Stimulated activated CD8-positive, alpha-beta memory T cell treated with anti-CD3 and anti-CD28 coated beads, Interleukin-4, amount 100 ng/mL, for 48 hours (primary cell): ENCODE measurements around the gene GSG1L.
"Not testable (repeated sequence)": the region's sequence is repeated elsewhere in the genome, so short reads cannot be mapped to it uniquely, and the experiment has no call there.

Source experiments
- DNase-seq: peaks from one replicate; pipeline ENCODE4 v3.0.0-alpha.2; 2020

GSG1L gene

DNA sequence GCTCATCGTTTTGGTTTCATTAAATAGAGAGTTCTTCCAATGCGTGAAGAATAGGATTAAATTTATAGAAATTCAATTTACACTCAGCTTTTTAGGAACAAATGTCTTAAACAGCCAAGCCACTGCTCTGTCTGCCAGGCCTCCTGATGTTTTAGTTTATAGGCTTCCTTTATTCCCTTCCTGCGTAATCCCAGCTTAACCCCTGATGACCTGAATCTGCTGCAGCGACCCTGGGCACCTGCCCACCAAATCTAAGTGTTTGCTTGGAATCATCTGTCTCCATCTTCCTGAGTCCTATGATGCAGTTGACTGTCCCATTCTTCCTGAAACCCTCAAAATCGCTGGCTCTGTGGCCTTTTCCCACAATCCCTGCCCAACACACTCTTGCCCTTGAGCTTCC, 179.9 kb downstream of the GSG1L start:
- DNase-seq: no peak

DNA sequence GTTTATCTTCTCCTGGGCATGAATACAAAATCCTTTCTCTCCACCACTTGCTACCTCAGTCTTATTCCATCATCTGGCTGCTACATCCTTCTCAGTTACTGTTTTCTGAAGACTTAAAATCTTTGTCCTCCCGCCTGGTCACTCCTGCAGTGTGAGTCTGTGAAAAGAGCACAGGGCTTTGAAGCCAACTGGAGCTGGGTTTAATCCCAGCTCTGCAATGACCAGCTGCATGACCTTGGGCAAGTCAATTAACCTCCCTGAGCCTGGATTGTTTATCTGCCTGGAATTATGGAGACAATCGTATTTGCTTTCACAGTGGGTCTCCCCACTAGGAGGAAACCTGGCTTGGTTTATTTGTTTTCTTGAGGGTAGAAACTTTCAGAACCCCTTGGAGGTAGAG, 183.2 kb downstream of the GSG1L start:
- DNase-seq: no peak

DNA sequence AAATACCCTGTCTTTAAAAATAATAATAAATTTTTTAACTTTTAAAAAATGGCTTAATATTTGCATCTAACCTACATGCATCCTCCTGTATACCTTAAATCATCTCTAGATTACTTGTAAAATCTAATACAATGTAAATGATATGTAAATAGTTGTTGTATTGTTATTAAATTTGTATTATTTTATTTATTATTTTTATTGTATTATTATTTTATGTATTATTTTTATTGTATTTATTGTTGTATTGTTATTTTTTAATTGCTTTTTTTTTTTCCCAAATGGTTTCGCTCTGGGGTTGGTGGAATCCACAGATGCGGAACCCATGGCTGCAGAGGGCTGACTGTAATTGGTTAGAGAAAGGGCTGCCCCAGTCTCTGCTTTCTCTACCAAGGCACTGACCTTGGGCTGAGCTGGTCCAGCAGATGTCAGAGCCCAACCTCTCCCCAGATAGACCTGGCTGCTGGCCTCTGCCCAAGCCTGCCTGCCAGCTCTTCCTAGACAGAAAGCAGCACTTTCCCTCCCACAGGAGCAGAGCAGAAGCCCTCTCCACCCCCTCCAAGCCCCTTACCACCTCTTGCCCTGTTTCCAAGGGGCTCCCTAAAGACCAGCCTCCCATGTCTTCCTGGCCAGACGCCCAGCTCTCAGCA, 183.8 kb downstream of the GSG1L start:
- DNase-seq: no peak

DNA sequence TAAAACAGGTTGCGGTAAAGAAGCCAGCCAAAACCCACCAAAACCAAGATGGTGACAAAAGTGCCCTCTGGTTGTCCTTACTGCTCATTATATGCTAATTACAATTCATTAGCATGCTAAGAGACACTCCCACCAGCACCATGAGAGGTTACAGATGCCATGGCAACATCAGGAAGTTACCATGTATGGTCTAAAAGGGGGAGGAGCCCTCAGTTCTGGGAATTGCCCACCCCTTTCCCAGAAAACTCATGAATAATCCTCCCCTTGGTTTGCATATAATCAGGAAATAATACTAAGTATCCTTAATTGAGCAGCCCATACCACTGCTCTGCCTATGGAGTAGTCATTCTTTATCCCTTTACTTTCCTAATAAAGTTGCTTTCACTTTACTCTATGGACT, 190.9 kb downstream of the GSG1L start:
- not testable (repeated sequence) for DNase-seq

DNA sequence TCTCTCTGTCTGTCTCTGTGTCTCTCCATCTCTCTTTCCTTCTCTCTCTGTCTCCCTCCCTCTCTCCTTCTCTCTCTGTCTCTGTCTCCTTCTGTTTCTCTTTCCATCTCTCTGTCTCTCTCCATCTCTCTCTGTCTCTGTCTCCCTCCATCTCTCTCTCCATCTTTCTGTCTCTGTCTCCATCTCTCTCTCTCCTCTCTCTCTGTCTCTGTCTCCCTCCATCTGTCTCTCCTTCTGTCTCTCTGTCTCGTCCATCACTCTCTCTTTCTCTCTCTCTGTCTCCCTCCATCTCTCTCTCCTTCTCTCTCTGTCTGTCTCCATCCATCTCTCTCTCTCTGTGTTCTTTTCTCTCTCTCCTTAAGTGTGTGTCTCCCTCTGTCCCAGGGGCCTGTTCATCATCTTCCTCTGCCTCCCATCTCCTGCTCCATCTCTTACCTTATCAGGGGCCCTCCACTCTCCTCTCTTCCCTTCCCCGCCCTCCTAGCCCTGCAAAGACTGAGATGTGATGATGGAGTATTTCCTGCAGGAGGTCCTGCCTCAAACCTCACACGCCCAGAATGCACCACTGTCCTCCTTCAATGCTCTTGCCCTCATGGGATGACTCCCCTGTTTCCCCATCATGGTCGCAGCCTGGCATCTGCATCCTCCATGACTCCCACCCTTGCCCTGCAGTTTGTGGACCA, 193.3 kb downstream of the GSG1L start:
- no peak for DNase-seq

DNA sequence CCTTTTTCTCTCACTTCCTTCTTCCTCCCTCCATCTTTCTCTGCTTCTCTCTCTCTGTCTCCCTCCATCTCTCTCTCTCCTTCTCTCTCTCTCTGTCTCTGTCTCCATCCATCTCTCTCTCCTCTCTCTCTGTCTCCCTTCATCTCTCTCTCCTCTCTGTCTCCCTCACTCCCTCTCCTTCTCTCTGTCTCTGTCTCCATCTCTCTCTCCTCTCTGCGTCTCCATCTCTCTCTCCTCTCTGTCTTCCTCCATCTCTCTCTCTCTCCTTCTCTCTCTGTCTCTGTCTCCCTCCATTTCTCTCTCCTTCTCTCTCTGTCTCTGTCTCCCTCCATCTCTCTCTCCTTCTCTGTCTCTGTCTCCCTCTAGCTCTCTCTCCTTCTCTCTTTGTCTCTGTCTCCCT, 194.1 kb downstream of the GSG1L start:
- DNase-seq: no peak

DNA sequence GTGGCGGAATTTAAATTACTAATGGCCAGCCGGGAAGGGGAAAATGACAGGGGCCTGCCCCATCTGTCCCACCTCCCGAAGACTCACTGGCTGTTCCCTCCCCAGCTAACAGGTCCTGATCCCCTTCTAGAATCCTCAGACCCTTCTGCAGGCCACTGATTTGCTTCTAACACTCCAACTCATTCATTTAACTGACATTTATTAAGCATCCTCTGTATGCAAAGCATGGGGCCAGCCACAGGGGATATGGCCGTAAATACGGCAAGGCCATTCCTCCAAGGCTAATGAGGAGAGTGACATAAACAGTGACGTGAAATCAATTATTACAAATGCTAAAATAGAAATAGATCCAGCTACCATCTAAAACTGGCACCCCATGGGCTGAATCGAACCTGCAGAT, 195.3 kb downstream of the GSG1L start:
- DNase-seq: no peak

DNA sequence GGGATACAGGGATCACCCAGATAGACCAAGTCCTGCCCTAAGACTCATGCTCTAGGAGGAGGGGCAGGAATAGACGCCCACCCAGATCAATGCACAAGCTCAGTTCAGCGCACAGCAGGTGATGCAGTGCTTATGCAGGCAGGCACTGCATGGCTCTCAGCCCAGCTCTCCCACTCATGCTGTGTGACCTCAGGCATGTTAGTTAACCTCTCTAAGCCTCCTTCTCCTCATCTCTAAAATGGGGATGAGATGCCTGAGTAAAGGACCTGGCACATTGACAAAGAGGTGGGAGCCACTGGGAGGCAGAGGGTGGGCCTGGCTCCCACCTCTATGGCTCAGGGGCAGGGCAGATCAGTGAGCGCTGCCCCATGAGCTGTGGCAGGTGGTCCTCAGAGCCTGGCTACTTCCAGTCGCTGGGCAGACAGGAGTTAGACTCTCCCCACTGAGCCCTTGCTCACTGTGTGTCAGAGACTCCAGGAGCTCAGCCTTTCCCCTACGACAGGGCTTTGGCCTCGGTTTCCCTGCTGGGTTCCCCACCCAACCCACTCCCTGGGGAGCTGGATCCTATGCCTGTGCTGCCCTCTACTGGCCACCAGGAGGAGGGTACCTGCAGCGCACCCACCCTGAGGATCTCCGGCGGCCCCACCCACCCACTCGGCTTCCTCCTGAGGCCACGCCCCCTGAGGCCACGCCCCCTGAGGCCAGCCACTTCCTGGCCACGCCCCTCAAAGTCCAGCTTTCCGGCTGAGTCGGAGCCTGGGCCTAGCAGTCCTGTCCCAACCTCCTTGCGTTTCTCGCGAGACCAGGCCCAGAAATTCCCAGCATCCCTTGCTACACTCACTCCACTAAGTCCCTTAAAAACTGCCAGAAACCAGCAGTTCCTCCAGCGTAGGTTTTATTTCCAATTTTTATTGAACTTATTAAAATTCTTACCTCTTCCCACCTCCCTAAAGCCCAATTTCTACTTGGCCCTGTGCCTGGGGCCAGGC, 196.1 kb downstream of the GSG1L start:
- peak; percentile 90 for DNase-seq

DNA sequence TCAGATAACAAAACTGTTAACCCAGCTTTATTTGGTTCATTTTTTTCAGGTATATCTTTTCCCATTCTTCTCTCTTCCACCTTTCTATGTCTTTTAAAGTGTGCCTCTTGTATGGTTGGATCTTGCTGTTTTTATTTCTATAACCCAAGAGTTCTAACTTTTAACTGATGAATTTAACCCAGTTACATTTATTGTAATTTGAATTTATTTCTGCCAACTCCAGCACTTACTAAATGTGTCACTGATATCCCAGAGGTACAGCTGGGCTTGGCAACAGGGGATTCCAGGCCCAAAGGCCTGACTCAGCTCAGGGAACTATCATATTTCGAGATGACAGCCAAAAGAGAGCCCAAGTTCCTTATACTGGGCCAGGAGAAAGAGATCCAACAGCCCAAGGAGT, 200.1 kb downstream of the GSG1L start:
- DNase-seq: no peak

DNA sequence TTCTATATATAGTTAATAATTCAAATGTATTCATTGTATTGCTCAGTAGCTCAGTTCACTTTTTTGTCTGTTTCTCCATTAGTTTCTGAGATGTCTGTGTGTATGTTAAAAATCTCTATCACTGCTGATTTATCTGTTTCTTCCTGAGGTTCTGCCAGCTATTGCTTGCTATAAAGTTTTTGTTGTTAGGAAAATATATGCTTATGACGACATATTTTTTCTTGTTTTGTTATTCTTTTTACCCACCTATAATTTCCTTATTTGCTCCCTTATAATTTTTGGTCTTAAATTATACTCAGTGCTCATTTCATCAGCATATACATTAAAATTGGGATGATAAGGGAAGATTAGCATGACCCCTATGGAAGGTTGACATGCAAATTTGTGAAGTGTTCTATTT, 200.6 kb downstream of the GSG1L start:
- no peak for DNase-seq

DNA sequence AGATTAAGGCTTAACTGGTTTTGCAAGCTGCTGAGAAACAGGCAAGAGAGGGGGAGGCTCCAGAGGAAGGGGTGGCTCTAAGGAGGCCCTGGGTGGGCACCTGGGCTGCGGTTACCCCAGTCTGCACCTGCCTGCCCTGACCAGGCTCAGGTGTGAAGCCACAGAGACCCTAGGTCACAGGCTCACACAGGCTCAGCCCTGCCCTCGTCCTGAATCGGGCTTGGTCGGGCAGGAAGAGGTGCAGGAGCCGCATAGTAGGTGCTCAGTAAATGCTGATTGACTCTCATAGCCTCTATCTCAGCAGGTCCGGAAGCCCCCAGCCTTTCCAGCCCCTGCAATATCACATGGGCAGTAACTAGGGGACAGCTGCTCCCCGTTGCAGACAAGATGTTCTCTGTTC, 203.4 kb downstream of the GSG1L start:
- no peak for DNase-seq

DNA sequence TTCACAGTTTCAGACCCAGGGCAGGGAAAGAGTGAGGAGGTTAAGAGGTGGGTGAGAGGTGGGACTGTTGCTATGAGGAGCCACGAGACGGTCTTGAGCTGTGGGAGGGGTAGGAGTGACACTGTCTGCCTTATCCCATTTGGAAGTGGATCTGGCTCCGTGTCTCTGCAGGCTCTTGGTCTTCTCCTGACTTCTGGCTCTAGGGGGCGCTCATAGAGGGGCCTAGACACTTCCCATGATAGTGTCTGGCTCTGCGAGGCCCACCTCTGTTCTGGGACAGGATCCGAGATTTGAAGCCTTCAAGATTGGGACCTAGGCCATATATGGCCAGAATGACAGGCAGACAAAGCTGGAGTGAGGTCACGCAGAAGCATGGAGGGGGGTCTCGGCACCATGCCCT, 204.5 kb downstream of the GSG1L start:
- DNase-seq: no peak

DNA sequence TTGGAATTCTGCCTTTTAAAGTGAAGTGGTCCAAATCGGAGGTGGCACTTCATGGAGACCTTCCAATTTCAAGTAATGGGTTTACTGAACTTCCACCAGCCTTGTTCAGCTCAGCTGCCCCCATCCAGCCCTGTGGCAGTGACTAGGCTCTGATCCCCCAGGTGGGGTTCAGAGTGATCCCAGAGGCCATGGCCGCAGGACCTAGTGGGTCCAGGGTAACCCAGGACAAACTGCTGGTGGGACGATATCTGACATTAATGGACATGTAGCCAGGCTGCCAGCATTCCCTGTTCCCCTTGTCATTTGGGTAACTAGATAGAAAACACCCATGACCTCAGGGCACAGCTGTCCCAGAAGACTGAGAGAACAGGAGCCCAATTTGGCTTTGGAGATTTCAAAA, 209.9 kb downstream of the GSG1L start:
- no peak for DNase-seq

DNA sequence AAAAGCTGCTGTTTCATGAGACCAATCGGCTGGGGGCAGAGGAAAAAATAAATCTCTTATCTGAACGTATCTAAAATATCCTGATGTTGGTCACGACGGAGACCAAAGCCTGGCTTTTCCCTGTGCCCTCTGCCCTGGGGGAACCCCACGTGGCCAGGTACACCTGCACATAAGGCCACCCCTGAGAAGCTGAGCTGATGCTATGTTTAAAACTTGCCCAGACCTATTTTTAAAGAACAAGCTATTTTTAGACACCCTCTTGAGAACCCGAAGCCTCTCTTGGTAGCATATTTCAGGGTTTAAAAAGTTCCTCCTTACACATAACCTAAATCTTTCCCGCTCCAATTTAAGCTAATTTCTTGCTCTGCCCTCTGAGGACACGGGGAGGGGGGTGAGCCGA, 210.4 kb downstream of the GSG1L start:
- DNase-seq: no peak

DNA sequence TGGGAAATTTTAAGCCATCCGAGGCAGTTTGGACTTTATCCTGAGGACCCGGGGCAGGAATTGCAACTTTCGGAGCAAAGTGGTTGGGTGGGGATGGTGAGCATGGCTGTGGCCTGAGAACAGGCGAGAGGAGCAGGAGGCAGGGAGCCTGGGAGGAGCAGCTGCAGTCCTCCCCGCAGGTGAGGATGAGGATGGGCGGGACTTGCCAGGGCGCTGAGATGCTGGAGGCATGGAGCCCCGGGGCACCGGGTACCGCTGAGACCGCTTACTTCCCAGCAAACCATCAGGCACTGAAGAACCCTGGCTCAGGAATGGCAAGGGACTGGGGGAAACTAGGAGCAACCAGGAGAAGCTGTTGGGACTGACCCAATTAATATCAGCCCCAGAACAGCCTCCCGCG, 210.8 kb downstream of the GSG1L start:
- DNase-seq: no peak

DNA sequence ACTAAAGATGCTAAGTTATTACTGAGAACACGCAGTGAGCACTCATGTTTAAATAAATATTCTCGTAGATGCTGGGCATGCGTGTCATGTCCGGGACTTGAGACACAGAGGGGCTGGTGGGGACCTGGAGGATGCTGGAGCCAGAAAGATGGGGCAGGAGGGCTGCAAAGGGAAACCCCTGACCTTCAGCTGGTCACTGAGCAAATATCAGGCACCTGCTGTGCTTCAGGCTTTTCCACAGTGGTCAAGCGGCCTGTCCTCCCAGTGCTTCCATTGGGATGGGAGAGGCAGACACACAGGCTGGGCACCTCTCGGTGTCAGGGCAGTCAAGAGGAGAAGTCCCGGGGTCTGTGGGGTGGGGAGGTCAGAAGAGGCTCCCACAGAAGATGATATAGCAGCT, 211.4 kb downstream of the GSG1L start:
- no peak for DNase-seq

DNA sequence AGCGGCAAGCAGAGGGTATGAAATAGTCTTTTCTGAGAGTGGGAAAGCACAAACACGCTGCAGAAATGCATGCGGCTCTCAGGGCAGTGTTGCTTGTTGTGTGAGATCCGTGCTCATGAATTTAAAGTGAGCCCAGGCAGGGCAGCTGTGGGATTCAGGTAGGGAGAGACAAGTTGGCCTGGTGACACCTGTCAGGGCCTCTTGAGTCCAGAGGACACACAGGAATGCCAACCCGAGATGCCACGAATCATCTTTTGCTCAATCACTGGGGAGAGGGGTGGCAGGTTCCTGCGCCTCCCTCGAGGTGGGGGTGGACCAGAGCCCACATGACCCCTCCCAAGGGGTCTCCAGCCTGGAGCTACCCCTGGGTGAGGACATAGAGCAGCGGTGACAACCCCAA, 211.9 kb downstream of the GSG1L start:
- DNase-seq: no peak

DNA sequence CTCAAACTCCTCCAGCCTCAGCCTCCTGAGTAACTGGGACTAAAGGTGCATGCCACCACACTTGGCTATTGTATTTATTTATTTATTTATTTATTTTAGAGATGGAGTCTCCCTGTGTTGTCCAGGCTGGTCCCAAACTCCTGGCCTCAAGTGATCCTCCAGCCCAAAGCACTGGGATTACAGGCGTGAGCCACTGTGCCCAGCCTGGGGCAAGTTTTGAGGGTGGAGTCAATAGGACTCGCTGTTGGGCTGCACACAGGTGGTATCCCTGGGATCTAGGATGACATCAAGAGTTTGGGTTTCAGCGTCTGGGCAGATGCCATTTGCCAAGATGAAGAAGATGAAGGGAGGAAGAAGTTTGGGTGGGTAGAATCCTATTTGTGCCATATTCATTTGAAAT, 213.9 kb downstream of the GSG1L start:
- DNase-seq: no peak

DNA sequence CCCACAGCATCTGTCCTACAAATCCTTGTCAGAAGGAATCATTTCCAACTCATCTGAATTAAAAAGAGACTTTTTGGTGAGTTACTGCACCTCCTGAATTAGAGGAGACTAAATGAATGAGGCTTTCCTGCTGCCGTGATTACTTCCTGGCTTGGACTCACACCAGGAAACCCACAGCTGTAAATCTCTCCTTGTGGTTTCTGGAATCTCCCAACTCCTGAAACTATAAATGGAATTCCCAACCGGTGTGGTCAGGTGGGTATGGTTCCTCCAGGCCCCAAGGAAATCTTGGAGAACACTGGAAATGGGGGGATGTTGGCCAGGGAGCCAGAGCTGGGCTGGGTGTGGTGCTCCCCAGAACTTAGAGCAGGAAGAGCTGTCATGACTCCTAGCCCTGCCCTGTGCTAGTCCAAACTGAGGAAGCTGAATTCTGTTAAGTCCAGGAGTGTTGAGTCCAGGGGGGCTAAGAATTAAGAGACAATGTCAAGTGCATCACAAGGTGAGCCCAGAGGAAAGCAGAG, 216.4 kb downstream of the GSG1L start:
- no peak for DNase-seq

DNA sequence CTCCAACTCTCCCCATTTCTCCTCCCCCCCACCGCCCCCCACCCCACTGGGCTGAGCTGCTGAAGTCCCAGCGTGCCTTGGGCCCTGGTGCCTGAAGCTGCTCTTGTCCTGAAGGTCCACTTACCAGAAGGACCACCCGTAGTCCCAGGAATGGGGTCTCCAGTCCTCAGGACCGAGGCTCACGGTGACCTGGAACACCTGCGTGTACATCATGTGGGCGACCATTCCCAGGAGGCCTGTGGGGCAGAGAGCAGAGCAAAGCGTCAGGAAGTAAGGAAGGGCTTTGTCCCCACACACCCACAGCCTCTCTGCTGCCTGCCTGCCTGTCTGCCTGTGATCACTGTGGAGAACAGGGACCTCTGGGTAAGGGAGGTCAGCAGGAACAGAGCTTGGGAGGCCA, 218.7 kb downstream of the GSG1L start:
- no peak for DNase-seq

DNA sequence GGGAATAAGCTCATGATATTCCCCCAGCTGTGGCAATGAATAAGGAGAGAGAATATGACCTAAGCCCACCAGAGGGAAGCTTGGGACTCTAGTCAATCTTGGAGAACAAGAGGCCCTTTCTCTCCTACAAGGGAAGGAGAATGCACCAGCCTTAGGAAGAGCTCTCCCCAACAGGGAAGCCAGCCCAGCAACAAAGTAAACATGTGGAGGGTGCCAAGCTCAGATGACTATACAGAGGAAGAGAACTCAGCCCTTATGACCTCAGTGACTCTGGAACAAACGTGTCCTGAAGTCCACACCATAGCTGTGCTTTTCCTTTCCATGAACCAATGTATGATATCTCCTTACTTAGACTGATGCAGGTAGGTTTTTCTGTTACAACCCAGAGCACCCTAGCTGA, 219.7 kb downstream of the GSG1L start:
- DNase-seq: no peak

DNA sequence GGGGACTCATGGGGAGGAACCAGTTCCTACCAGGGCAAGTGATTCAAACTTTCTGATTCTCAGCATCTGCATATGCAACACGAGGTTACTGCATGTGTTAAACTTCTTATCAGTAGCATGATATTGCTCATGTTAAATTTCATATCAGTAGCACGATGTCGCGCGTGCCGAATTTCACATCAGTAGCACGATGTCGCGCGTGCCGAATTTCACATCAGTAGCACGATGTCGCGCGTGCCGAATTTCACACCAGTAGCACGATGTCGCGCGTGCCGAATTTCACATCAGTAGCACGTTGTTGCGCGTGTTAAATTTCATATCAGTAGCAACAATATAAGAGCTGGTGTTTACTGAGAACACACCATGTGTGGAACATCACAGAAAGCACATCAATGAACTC, 221.6 kb downstream of the GSG1L start:
- DNase-seq: no peak

DNA sequence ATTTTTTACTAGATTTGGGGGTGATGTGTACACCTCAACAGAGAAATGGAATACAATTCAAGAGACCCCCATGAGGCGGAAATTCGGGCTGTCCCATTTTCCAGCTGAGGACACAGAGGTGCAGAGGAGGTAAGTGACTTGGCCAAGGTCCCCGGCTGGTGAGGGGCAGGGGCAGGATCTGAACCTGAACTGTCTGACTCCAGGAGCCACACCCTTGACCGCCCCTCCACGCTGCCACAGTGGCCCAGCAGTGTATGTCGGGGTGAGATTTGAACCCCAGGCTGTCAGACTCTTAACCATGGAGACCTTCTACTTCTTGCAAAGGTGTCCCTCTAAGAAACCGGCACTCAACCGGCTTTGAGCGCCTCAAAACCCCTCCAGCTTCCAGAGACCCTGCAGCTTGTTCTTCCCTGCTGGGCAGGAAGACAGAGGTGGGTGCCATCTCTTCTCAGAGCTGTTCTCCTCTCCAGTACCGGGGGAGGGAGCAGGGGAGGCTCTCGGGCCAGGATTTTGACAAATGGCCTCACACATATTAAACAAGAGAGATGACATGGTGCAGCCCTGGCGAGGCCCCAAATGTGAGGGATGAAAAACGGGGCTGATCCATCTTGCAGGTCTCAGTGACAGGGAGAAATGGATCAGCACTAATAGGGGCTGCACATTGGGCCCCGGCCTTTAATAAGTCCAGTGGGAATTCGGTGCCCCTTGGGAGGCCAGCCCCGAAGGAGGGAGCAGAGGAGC, 222.3 kb downstream of the GSG1L start:
- DNase-seq: no peak
